HG03442 (cell line): ENCODE measurements around the gene NDUFS4.
"Not testable (repeated sequence)": the region's sequence is repeated elsewhere in the genome, so short reads cannot be mapped to it uniquely, and the experiment has no call there.

Experiments
- ATAC-seq: cut with Tn5 transposase; IDR thresholded peaks from one replicate; pipeline ENCODE4 v1.9.1; 2021; ENCODE audit warnings: mild to moderate bottlenecking, moderate library complexity; ENCODE audit not compliant: unreplicated experiment

The NDUFS4 gene

GRCh38 chr5:53649352-53649751 lies 88.9 kb downstream of the NDUFS4 start:
- ATAC-seq = no peak

- not testable (repeated sequence) for ATAC-seq
These were observed 100.1 kb downstream of the NDUFS4 start for GRCh38 chr5:53660573-53660972.

DNA sequence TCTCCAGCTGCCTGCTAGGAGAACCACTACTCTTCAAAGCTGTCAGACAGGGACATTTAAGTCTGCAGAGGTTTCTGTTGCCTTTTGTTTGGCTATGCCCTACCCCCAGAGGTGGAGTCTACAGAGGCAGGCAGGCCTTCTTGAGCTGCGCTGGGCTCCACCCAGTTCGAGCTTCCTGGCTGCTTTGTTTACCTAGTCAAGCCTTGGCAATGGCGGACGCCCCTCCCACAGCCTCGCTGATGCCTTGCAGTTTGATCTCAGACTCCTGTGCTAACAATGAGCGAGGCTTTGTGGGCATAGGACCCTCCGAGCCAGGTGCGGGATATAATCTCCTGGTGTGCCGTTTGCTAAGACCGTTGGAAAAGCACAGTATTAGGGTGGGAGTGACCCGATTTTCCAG lies 104.9 kb downstream of the NDUFS4 start:
- not testable (repeated sequence) for ATAC-seq

DNA sequence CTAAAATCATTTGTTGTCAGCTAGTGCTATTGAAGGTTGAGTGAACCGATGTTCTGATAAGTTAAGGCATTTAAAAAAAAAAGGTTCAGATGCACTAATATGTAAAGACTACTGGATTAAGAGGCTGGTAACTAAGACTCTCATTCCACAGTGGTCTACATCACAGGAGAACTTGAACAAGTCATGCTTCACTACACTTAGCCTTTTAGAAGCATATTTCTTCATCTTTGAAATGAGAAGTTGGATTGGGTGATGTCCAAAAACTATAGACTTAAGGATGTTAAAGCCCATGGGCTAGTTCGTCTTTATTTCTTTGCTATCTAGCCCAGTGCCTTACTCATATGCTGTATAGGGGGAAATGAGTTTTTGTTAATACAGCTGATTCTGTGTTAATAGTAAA lies 107.2 kb downstream of the NDUFS4 start:
- ATAC-seq = no peak

GRCh38 chr5:53671447-53671846 lies 111.0 kb downstream of the NDUFS4 start:
- ATAC-seq = no peak

GRCh38 chr5:53674121-53674520 lies 113.7 kb downstream of the NDUFS4 start:
- no peak for ATAC-seq

DNA sequence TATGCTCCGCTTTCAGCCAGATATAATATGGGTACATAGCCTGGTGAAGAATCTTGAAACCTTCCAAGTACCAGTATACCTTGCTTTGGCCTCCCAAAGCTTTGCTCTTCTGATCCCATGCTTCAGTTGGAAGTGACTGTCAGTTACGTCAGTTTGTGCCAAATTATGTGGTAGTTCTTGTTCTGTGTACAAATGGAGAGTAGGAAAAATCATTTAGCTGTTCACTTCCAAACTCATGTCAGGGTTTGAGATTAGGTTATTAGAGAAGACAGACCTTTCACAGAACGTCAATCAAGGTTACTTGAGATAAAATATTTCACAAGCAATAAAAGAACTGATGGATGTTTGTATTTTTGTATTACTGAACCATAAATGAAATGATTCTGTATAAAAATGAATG lies 117.2 kb downstream of the NDUFS4 start:
- no peak for ATAC-seq

- ATAC-seq = no peak
These were observed 118.7 kb downstream of the NDUFS4 start for GRCh38 chr5:53678981-53679660.

DNA sequence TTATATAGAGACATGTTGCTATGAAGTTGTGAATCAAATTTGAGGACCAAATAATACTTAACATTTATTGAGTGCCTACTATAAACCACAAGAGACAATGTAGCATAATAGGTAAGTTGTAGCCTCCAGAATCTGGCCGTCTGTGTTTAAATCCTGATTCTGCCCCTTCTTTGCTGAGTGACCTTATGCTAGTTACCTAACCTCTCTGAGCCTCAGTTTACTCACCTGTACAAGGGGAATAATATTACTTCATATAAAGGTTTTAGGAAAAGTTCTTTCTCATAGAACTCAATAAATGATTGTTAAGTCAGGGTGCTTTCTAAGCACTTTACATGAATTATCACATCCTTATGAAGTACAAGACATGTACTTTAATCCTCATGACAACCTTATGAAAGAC lies 120.6 kb downstream of the NDUFS4 start:
- no peak for ATAC-seq

GRCh38 chr5:53691014-53691413 lies 130.6 kb downstream of the NDUFS4 start:
- ATAC-seq = no peak

GRCh38 chr5:53694520-53695022 lies 134.1 kb downstream of the NDUFS4 start:
- no peak for ATAC-seq

DNA sequence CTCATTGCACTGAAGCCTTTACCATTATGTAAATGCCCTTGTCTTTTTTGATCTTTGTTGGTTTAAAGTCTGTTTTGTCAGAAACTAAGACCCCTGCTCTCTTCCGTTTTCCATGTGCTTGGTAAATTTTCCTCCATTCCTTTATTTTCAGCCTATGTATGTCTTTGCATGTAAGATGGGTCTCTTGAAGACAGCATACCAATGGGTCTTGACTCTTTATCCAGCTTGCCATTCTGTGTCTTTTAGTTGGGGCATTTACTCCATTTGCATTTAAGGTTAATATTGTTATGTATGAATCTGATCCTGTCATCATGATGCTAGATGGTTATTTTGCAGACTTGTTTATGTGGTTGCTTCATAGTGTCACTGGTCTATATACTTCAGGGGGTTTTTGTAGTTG lies 150.0 kb downstream of the NDUFS4 start:
- not testable (repeated sequence) for ATAC-seq

DNA sequence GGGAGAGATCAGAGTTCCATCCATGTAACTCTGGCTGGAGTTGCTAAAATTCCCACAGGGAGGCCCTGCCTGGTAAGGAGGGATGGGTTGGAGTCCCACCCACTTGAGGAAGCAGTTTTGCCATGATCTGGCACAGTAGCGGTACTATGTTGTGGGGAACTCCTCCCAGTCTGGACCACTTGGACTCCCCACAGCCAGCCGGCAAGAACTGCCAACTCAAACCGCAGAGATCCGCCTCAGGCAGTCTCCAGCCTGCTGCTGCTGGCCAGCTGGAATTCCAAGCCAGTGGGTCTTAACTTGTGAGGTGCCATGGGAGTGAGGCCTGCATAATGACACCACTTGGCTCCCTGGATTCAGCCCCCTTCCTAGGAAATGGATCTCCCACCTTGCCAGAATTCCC lies 151.9 kb downstream of the NDUFS4 start:
- no peak for ATAC-seq

- no peak for ATAC-seq
These were observed 153.7 kb downstream of the NDUFS4 start for GRCh38 chr5:53713978-53714666.

GRCh38 chr5:53714667-53715010 lies 154.2 kb downstream of the NDUFS4 start:
- ATAC-seq = no peak

DNA sequence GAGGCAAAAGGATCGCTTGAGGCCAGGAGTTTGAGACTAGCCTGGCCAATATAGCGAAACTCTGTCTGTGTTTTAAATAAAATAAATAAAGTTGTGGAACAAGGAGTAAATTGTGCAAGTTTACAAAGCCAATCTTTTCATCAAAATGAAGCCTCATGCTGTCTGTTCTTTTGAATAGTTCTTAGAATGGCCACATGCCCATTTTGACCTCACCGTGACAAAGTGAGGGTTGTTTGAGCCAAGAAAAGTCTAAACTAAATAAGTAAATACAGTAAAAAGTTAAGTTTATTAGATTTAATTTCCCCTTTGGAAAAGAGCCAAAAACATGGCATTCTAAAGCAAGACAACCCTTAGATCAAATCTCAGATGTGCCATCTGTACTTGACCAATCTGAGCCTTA lies 165.7 kb downstream of the NDUFS4 start:
- ATAC-seq = no peak

- no peak for ATAC-seq
These were observed 170.5 kb downstream of the NDUFS4 start for GRCh38 chr5:53730943-53731342.
